Endothelial cell of umbilical vein (primary cell): ENCODE data around the gene PLD2. TPM values are rescaled to one million over a fixed set of nuclear protein-coding genes. Genes with fewer than 3 reads are reported as not detected.
A peak's percentile ranks its signal among the peaks of the same experiment; 100 is the strongest.

ENCODE experiments used
- BruUV-seq: library from RNA; stranded (reverse); fragments of 400-500 nt; replicated peaks from 2 replicates; lab custom pipeline; 2021; lab: Mats Ljungman, UMichigan
- CTCF ChIA-PET: fragments of 300-600, 350-600 bp; sonication (Branson Sonifier 250); formaldehyde crosslinking; loops from one replicate; lab custom pipeline; 2021; ENCODE audit warnings: antibody characterized with exemption, inconsistent platforms; lab: Charles Lee
- POLR2A ChIA-PET: fragments of 300-600, 350-600 bp; sonication (Branson Sonifier 250); formaldehyde crosslinking; loops from one replicate; lab custom pipeline; 2021; ENCODE audit warnings: antibody characterized with exemption, inconsistent platforms; lab: Charles Lee
- DNase-seq: peaks from one replicate; pipeline ENCODE4 v3.0.0-alpha.2; 2011; ENCODE audit warnings: low read depth, low spot score
- FAIRE-seq: peaks from 2 replicates; lab custom pipeline; 2011; peaks lifted over from hg19 to GRCh38; lab: Jason Lieb, UNC
- H2AFZ ChIP-seq: 2 replicates; pipeline ENCODE4 v1.6.0; 2012; ENCODE audit warnings: low read depth, low read length, control low read depth, inconsistent platforms
- H3K27ac ChIP-seq: 2 replicates; pipeline ENCODE4 v1.5.1; 2011; ENCODE audit warnings: low read depth, mild to moderate bottlenecking, control low read depth, low read length, moderate library complexity; ENCODE audit not compliant: insufficient read depth
- H3K27me3 ChIP-seq, 2 experiments: 2 replicates each; pipeline versions ENCODE4 v1.6.0 to v1.6.1; 2011; ENCODE audit warnings: low read length in 2 of 2, mixed read lengths in 1 of 2; ENCODE audit not compliant: control insufficient read depth in 2 of 2, insufficient read depth in 2 of 2
- H3K36me3 ChIP-seq, 2 experiments: 2 replicates in 1 of 2; 3 replicates in 1 of 2; pipeline ENCODE4 v1.5.1; 2011; ENCODE audit warnings: low read length in 2 of 2, mild to moderate bottlenecking in 1 of 2, moderate library complexity in 1 of 2; ENCODE audit not compliant: control insufficient read depth in 2 of 2, insufficient read depth in 2 of 2; ENCODE audit errors: extremely low read depth in 1 of 2
- H3K4me1 ChIP-seq: 3 replicates; pipeline ENCODE4 v1.5.1; 2011; ENCODE audit warnings: mild to moderate bottlenecking, low read length; ENCODE audit not compliant: control insufficient read depth, insufficient read depth; ENCODE audit errors: extremely low read depth
- H3K4me2 ChIP-seq: 2 replicates; pipeline ENCODE4 v1.6.1; 2011; ENCODE audit warnings: low read length, control low read depth, mixed read lengths; ENCODE audit not compliant: insufficient read depth
- H3K4me3 ChIP-seq, 3 experiments: fragments of 200-600 bp in 1 of 3; sonication (generic), shearing (Covaris generic) in 1 of 3; replicated peaks in 1 of 3; 2 replicates each; pipeline ENCODE4 v1.5.1; 2011 to 2016; ENCODE audit warnings: control low read depth in 3 of 3, low read length in 3 of 3, mild to moderate bottlenecking in 2 of 3, inconsistent platforms in 1 of 3, low read depth in 1 of 3, moderate library complexity in 1 of 3; ENCODE audit not compliant: insufficient read depth in 1 of 3
- H3K79me2 ChIP-seq: 2 replicates; pipeline ENCODE4 v1.6.0; 2012; ENCODE audit warnings: low read length, inconsistent platforms; ENCODE audit not compliant: control insufficient read depth, insufficient read depth
- H3K9ac ChIP-seq: replicated peaks from 2 replicates; pipeline ENCODE3; 2011; ENCODE audit warnings: low read length, control low read depth; ENCODE audit not compliant: insufficient read depth; ENCODE audit errors: extremely low read depth
- H3K9me1 ChIP-seq: replicated peaks from 3 replicates; pipeline ENCODE4 v1.6.0; 2011; ENCODE audit warnings: mild to moderate bottlenecking, low read length; ENCODE audit not compliant: control insufficient read depth, insufficient read depth; ENCODE audit errors: extremely low read depth
- H3K9me3 ChIP-seq: replicated peaks from 2 replicates; pipeline ENCODE4 v1.5.1; 2012; ENCODE audit warnings: low read length, inconsistent platforms; ENCODE audit not compliant: control insufficient read depth, insufficient read depth
- H4K20me1 ChIP-seq: replicated peaks from 2 replicates; pipeline ENCODE3; 2011; ENCODE audit warnings: mild to moderate bottlenecking, low read length; ENCODE audit not compliant: control insufficient read depth, insufficient read depth; ENCODE audit errors: extremely low read depth
- EZH2 ChIP-seq: IDR thresholded peaks from 2 replicates; pipeline ENCODE4 v1.6.1; 2012; ENCODE audit warnings: borderline replicate concordance, low read depth, mild to moderate bottlenecking, moderate library complexity, low read length, inconsistent platforms; ENCODE audit not compliant: severe bottlenecking
- FOS ChIP-seq: IDR thresholded peaks from 2 replicates; pipeline ENCODE4 v1.6.1; 2011; ENCODE audit warnings: mild to moderate bottlenecking, low read length, moderate library complexity, borderline replicate concordance; ENCODE audit not compliant: insufficient read depth
- GATA2 ChIP-seq: IDR thresholded peaks from 2 replicates; pipeline ENCODE4 v1.7.0; 2011; ENCODE audit warnings: low read depth, mild to moderate bottlenecking, moderate library complexity, mixed read lengths, low read length; ENCODE audit not compliant: insufficient read length, insufficient read depth
- JUN ChIP-seq: IDR thresholded peaks from 2 replicates; pipeline ENCODE4 v1.6.1; 2011; ENCODE audit warnings: borderline replicate concordance, low read depth; ENCODE audit not compliant: insufficient read length, insufficient read depth
- MAX ChIP-seq: IDR thresholded peaks from 2 replicates; pipeline ENCODE4 v1.6.1; 2011; ENCODE audit not compliant: insufficient read depth, insufficient read length
- MYC ChIP-seq: IDR thresholded peaks from one replicate; pipeline ENCODE4 v1.6.1; 2011; ENCODE audit warnings: mild to moderate bottlenecking, low read depth, low read length
- POLR2A ChIP-seq: IDR thresholded peaks from 2 replicates; pipeline ENCODE4 v1.6.1; 2012; ENCODE audit warnings: low read depth, mild to moderate bottlenecking, control low read depth, low read length
- POLR2AphosphoS5 ChIP-seq: IDR thresholded peaks from 2 replicates; pipeline ENCODE4 v1.6.1; 2012; ENCODE audit warnings: low read depth, mild to moderate bottlenecking, control low read depth, low read length, moderate library complexity; ENCODE audit not compliant: insufficient read depth
- dilution Hi-C: fragments of 300-500 bp; cut with MboI; formaldehyde crosslinking; loops from one replicate; pipeline ENCODE4 v1.15.0; 2019; ENCODE audit warnings: low sequenced_read_pairs; ENCODE audit not compliant: extremely low pct_ligation_motif_present
- intact Hi-C: fragments of 100-400 bp; cut with micrococcal nuclease; formaldehyde crosslinking; loops from one replicate; pipeline ENCODE4 v1.10.0; 2022
- polyA plus RNA-seq, 4 experiments: library from polyadenylated mRNA; depleted of rRNA in 3 of 4; stranded (reverse) in 3 of 4; unstranded in 1 of 4; fragments of >200 nt; gene quantifications; 2 replicates each; pipeline versions ENCODE4 v1.2.1 to v1.2.3, GENCODE V29; 2011 to 2012; ENCODE audit warnings: missing spikeins in 1 of 4
- total RNA-seq: library from RNA; stranded (reverse); gene quantifications from 2 replicates; pipeline ENCODE4 v1.2.3, GENCODE V29; 2021
- TF ChIP-seq, protein P1 (sequence below), 2 donors: IDR thresholded peaks; 1 replicate in 1 of 2; 2 replicates in 1 of 2; pipeline ENCODE4 v1.5.1; 2011; ENCODE audit warnings: low read length in 2 of 2, mild to moderate bottlenecking in 2 of 2, moderate library complexity in 2 of 2, control low read depth in 1 of 2, inconsistent platforms in 1 of 2, low read depth in 1 of 2; ENCODE audit not compliant: insufficient read depth in 1 of 2; ENCODE audit errors: extremely low read depth in 1 of 2

The PLD2 gene
- total and polyA plus RNA-seq, 2 donors (not counting 3 experiments of a cell fraction or from before 2014, with no cell fraction given), result 52.3 to 54.7 TPM

- FAIRE-seq, result peak; percentile 21
- Histone ChIP-seq H3K4me1 (peaks cover 3% of the 10 kb centered on the region), H3K4me3 (no peak overlapping the region), H3K27ac (no peak overlapping the region), H3K27me3 (no peaks in the 10 kb centered on the region), H3K9me3 (no peaks in the 10 kb centered on the region), H3K4me2 (no peak overlapping the region), H3K9ac (no peak overlapping the region), H3K79me2 (peaks cover 19% of the 10 kb centered on the region), H2AFZ (no peak overlapping the region), H3K9me1 (no peaks in the 10 kb centered on the region), H3K36me3 (peaks cover 0 to 2% of the 10 kb centered on the region in 2 experiments), H4K20me1 (no peaks in the 10 kb centered on the region)
- dilution Hi-C loops, result no loop called here
- no TSS peak for BruUV-seq
- POLR2A ChIA-PET, result no interaction called here
- DNase-seq, result no peak
- intact Hi-C loops, result no loop called here
- TF ChIP-seq POLR2AphosphoS5, result no peak
- TF ChIP-seq EZH2, result no peak
- TF ChIP-seq GATA2, result no peak
- TF ChIP-seq, protein P1, sequence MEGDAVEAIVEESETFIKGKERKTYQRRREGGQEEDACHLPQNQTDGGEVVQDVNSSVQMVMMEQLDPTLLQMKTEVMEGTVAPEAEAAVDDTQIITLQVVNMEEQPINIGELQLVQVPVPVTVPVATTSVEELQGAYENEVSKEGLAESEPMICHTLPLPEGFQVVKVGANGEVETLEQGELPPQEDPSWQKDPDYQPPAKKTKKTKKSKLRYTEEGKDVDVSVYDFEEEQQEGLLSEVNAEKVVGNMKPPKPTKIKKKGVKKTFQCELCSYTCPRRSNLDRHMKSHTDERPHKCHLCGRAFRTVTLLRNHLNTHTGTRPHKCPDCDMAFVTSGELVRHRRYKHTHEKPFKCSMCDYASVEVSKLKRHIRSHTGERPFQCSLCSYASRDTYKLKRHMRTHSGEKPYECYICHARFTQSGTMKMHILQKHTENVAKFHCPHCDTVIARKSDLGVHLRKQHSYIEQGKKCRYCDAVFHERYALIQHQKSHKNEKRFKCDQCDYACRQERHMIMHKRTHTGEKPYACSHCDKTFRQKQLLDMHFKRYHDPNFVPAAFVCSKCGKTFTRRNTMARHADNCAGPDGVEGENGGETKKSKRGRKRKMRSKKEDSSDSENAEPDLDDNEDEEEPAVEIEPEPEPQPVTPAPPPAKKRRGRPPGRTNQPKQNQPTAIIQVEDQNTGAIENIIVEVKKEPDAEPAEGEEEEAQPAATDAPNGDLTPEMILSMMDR (IDR thresholded peaks at IDR 0.05; ENCODE audit: extremely low read depth in 1 of 2, insufficient read depth in 1 of 2, low read depth in 1 of 2, low read length in 2 of 2), result no peak
- no peak for TF ChIP-seq FOS
- TF ChIP-seq MAX, result no peak
- no peak for TF ChIP-seq JUN
- TF ChIP-seq POLR2A, result no peak
- TF ChIP-seq MYC, result no peak
- CTCF ChIA-PET, result interaction anchor here (1.0 to 1.4 kb wide), 2 partner anchors 10 to 13 kb away, joined by 4 read pairs; no protein-coding TSS in a partner anchor
These were observed 43.3 kb downstream of the PLD2 start for GRCh38 chr17:4850246-4850645.
